PC-3 (cell line): ENCODE results near the gene UTF1. TPM values are rescaled to one million over a fixed set of nuclear protein-coding genes. Genes with fewer than 3 reads are reported as not detected.

Source experiments
- ATAC-seq: fragments of 200-7000 bp; cut with Tn5 transposase; 2 replicates; pipeline ENCODE4 v1.9.1; 2020; ENCODE audit warnings: mild to moderate bottlenecking, moderate library complexity
- BruUV-seq: library from RNA; stranded (reverse); fragments of 400-500 nt; replicated peaks from 2 replicates; lab custom pipeline; 2021; lab: Mats Ljungman, UMichigan
- CTCF ChIA-PET: fragments of 300-600 bp; sonication (Branson Sonifier 250); formaldehyde crosslinking; loops from one replicate; lab custom pipeline; 2022; ENCODE audit warnings: antibody characterized with exemption; lab: Charles Lee
- POLR2A ChIA-PET: fragments of 300-600 bp; sonication (Branson Sonifier 250); formaldehyde crosslinking; loops from one replicate; lab custom pipeline; 2022; ENCODE audit warnings: antibody characterized with exemption; ENCODE audit not compliant: unreplicated experiment; lab: Charles Lee
- DNase-seq: peaks from one replicate; pipeline ENCODE4 v3.0.0-alpha.2; 2015
- H2AFZ ChIP-seq: fragments of 300-600 bp; sonication (generic); 2 replicates; pipeline ENCODE4 v1.6.0; 2016; ENCODE audit warnings: antibody characterized with exemption, low read length
- H3F3A ChIP-seq: fragments of 300-600 bp; sonication (generic); one replicate; pipeline ENCODE4 v1.6.0; 2017; ENCODE audit warnings: antibody characterized with exemption, low read length, control low read depth, mild to moderate bottlenecking; ENCODE audit not compliant: unreplicated experiment
- H3K27ac ChIP-seq: fragments of 300-600 bp; sonication (generic); 2 replicates; pipeline ENCODE4 v1.5.1; 2016; ENCODE audit warnings: mild to moderate bottlenecking, low read length
- H3K27me3 ChIP-seq: fragments of 300-600 bp; sonication (generic); 2 replicates; pipeline ENCODE4 v1.6.1; 2016; ENCODE audit warnings: low read length, mixed read lengths
- H3K36me3 ChIP-seq: fragments of 300-600 bp; sonication (generic); 2 replicates; pipeline ENCODE4 v1.6.1; 2016; ENCODE audit warnings: low read depth, mixed run types, low read length, mixed read lengths
- H3K4me1 ChIP-seq: fragments of 300-600 bp; sonication (generic); 2 replicates; pipeline ENCODE4 v1.5.1; 2016; ENCODE audit warnings: low read length; ENCODE audit not compliant: insufficient read depth
- H3K4me2 ChIP-seq: fragments of 300-600 bp; sonication (generic); 2 replicates; pipeline ENCODE4 v1.6.0; 2016; ENCODE audit warnings: low read length
- H3K4me3 ChIP-seq: fragments of 300-600 bp; sonication (generic); 2 replicates; pipeline ENCODE4 v1.5.1; 2016; ENCODE audit warnings: mild to moderate bottlenecking, low read length, mixed read lengths
- H3K79me2 ChIP-seq: fragments of 300-600 bp; sonication (generic); 2 replicates; pipeline ENCODE4 v1.6.1; 2017; ENCODE audit warnings: low read length, mixed read lengths
- H3K9ac ChIP-seq: fragments of 300-600 bp; sonication (generic); 2 replicates; pipeline ENCODE4 v1.6.0; 2016; ENCODE audit warnings: mild to moderate bottlenecking, low read length
- H3K9me2 ChIP-seq: fragments of 300-600 bp; sonication (generic); replicated peaks from 2 replicates; pipeline ENCODE4 v1.6.1; 2016; ENCODE audit warnings: mixed run types, low read length, mixed read lengths
- H3K9me3 ChIP-seq: fragments of 300-600 bp; sonication (generic); 2 replicates; pipeline ENCODE4 v1.6.1; 2016; ENCODE audit warnings: low read length, mixed read lengths
- H4K20me1 ChIP-seq: fragments of 300-600 bp; sonication (generic); 2 replicates; pipeline ENCODE4 v1.6.1; 2016; ENCODE audit warnings: low read length, mixed read lengths
- CTCF ChIP-seq: fragments of 300-600 bp; sonication (generic); conservative IDR thresholded peaks from 2 replicates; pipeline ENCODE4 v1.5.1; 2017; ENCODE audit warnings: antibody characterized with exemption, low read depth, mild to moderate bottlenecking, low read length
- EZH2 ChIP-seq: fragments of 300-600 bp; sonication (generic); IDR thresholded peaks from one replicate; pipeline ENCODE4 v1.6.1; 2017; ENCODE audit warnings: antibody characterized with exemption, mild to moderate bottlenecking, low read length; ENCODE audit not compliant: unreplicated experiment
- EZH2phosphoT487 ChIP-seq: fragments of 300-600 bp; sonication (generic); IDR thresholded peaks from 2 replicates; pipeline ENCODE4 v1.6.1; 2018; ENCODE audit warnings: mild to moderate bottlenecking, antibody characterized with exemption, low read length, borderline replicate concordance
- intact Hi-C: fragments of 100-400 bp; cut with micrococcal nuclease; formaldehyde crosslinking; loops from 2 replicates; pipeline ENCODE4 v1.9.0; 2023
- total RNA-seq: library from RNA; depleted of rRNA; stranded (reverse); fragments of >200 nt; gene quantifications from 2 replicates; pipeline ENCODE4 v1.2.3, GENCODE V29; 2014

Gene UTF1
- total RNA-seq, 1 experiment from 2014 or later = not detected

DNA sequence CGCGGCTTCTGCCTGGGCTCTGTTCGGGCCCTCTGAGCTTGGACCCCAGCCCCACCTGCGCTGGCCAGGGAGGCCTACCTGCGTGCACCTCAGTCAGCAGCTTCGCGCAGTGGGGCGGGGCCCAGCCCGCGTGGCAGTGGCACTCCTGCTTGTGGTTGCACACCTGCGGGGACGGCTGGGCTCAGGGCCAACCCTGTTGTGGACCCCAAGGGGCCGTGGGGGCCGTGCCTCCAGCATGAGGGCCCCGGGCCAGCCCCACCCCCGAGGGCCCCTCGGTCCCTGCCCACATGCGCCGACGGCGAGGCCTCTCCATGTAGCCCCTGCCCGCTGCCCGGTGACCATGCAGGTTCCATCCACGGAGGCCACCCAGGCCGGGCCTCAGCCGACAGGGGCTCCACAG is 39.4 kb downstream of the UTF1 start:
- TF ChIP-seq EZH2phosphoT487 (no peak), EZH2 (no peak), CTCF (no peak)
- Histone ChIP-seq H3K79me2 (peaks cover 9% of the 10 kb centered on the region; the same call in 1 of the 2 replicates), H3K4me2 (no peak overlapping the region), H3K27ac (no peak overlapping the region), H3F3A (no peaks in the 10 kb centered on the region), H2AFZ (no peak overlapping the region), H4K20me1 (no peaks in the 10 kb centered on the region), H3K9me2 (no peaks in the 10 kb centered on the region), H3K9me3 (no peaks in the 10 kb centered on the region), H3K36me3 (peaks cover 5% of the 10 kb centered on the region; the same call in 1 of the 2 replicates), H3K27me3 (no peaks in the 10 kb centered on the region), H3K4me1 (peaks cover 15% of the 10 kb centered on the region), H3K4me3 (no peak overlapping the region), H3K9ac (no peak overlapping the region)
- no peak for DNase-seq
- no peak for ATAC-seq
- CTCF ChIA-PET = no interaction called here
- POLR2A ChIA-PET = no interaction called here
- no TSS peak for BruUV-seq
- intact Hi-C loops = no loop called here

- Histone ChIP-seq H3K4me3 (no peak overlapping the region), H3K4me2 (no peak overlapping the region), H3K79me2 (peaks cover 18% of the 10 kb centered on the region), H3K9me2 (no peaks in the 10 kb centered on the region), H4K20me1 (no peaks in the 10 kb centered on the region), H3K9ac (no peak overlapping the region), H3K4me1 (peaks cover 18% of the 10 kb centered on the region), H3F3A (no peaks in the 10 kb centered on the region), H3K36me3 (peaks cover 5% of the 10 kb centered on the region; the same call in 1 of the 2 replicates), H3K9me3 (no peaks in the 10 kb centered on the region), H2AFZ (no peak overlapping the region), H3K27me3 (no peaks in the 10 kb centered on the region), H3K27ac (no peak overlapping the region)
- ChIA-PET CTCF (no interaction called here), POLR2A (no interaction called here)
- ATAC-seq = no peak
- TF ChIP-seq CTCF = no peak
- no peak for TF ChIP-seq EZH2
- TF ChIP-seq EZH2phosphoT487 = no peak
- BruUV-seq = no TSS peak
- intact Hi-C loops = no loop called here
- no peak for DNase-seq
These were observed 40.2 kb downstream of the UTF1 start for GRCh38 chr10:133270204-133270603.

DNA sequence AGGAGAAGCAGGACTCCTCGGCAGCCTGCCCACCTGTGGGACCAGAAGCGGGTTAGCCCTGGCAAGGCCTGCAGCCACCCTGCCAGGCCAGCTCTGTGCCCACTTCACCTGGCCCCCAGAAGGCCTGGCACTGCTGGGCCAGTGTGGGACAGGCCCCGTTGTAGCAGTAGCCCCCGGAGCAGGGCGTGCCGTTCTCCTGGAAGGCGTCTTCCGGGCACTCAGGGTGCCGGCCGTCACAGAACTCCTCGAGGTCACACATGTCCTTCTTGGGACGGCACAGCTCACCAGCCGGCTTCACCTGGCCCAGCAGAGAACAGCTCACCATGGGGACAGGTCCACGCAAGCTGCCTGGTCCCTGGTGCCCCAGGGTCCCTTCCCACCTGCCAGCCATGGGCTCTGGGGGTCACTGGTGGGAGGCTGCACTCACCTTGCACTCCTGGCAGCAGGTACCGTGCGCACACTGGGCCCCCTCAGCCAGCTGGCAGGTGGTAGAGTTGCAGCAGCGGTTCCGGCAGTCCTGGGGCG is 40.8 kb downstream of the UTF1 start:
- Histone ChIP-seq H3K4me3 (no peak overlapping the region), H3K36me3 (peaks cover 5% of the 10 kb centered on the region; the same call in 1 of the 2 replicates), H4K20me1 (no peaks in the 10 kb centered on the region), H3K27ac (no peak overlapping the region), H3F3A (no peaks in the 10 kb centered on the region), H2AFZ (no peak overlapping the region), H3K79me2 (peaks cover 24% of the 10 kb centered on the region), H3K9ac (no peak overlapping the region), H3K9me2 (no peaks in the 10 kb centered on the region), H3K4me2 (no peak overlapping the region), H3K27me3 (no peaks in the 10 kb centered on the region), H3K4me1 (peaks cover 18% of the 10 kb centered on the region), H3K9me3 (no peaks in the 10 kb centered on the region)
- intact Hi-C loops = no loop called here
- DNase-seq = no peak
- no peak for TF ChIP-seq EZH2phosphoT487
- TF ChIP-seq CTCF = no peak
- TF ChIP-seq EZH2 = no peak
- BruUV-seq = no TSS peak
- ATAC-seq = no peak
- POLR2A ChIA-PET = no interaction called here
- CTCF ChIA-PET = no interaction called here
